HG02798 (cell line): ENCODE measurements around the gene AUTS2.

Experiments used
- ATAC-seq: cut with Tn5 transposase; IDR thresholded peaks from one replicate; pipeline ENCODE4 v1.9.1; 2021; ENCODE audit warnings: mild to moderate bottlenecking; ENCODE audit not compliant: unreplicated experiment, poor library complexity

AUTS2 gene

GRCh38 chr7:69911337-69911736 is 313.1 kb downstream of the AUTS2 start:
- ATAC-seq, result no peak

GRCh38 chr7:69912141-69912540 is 313.9 kb downstream of the AUTS2 start:
- ATAC-seq, result no peak

- no peak for ATAC-seq
These were observed 314.6 kb downstream of the AUTS2 start for GRCh38 chr7:69912846-69913245.

- ATAC-seq, result no peak
These were observed 321.3 kb downstream of the AUTS2 start for GRCh38 chr7:69919426-69920111.

GRCh38 chr7:69920797-69921196 is 322.5 kb downstream of the AUTS2 start:
- ATAC-seq, result no peak

GRCh38 chr7:69922026-69922803 is 323.9 kb downstream of the AUTS2 start:
- ATAC-seq, result peak; percentile 71

- ATAC-seq, result no peak
These were observed 329.2 kb downstream of the AUTS2 start for GRCh38 chr7:69927461-69927860.

GRCh38 chr7:69928621-69929020 is 330.3 kb downstream of the AUTS2 start:
- ATAC-seq, result no peak

- no peak for ATAC-seq
These were observed 331.3 kb downstream of the AUTS2 start for GRCh38 chr7:69929622-69930021.

- no peak for ATAC-seq
These were observed 333.9 kb downstream of the AUTS2 start for GRCh38 chr7:69932034-69932628.

- no peak for ATAC-seq
These were observed 336.0 kb downstream of the AUTS2 start for GRCh38 chr7:69934144-69934903.

- no peak for ATAC-seq
These were observed 336.8 kb downstream of the AUTS2 start for GRCh38 chr7:69935107-69935506.

- ATAC-seq, result no peak
These were observed 338.8 kb downstream of the AUTS2 start for GRCh38 chr7:69937097-69937496.

GRCh38 chr7:69939317-69939716 is 341.0 kb downstream of the AUTS2 start:
- no peak for ATAC-seq

GRCh38 chr7:69941077-69941651 is 342.9 kb downstream of the AUTS2 start:
- no peak for ATAC-seq

- no peak for ATAC-seq
These were observed 344.3 kb downstream of the AUTS2 start for GRCh38 chr7:69942573-69942972.

- no peak for ATAC-seq
These were observed 348.6 kb downstream of the AUTS2 start for GRCh38 chr7:69946901-69947300.

GRCh38 chr7:69947998-69948397 is 349.7 kb downstream of the AUTS2 start:
- ATAC-seq, result no peak

- ATAC-seq, result no peak
These were observed 350.8 kb downstream of the AUTS2 start for GRCh38 chr7:69949122-69949521.

GRCh38 chr7:69951458-69951857 is 353.2 kb downstream of the AUTS2 start:
- no peak for ATAC-seq
